ENCODE measurements around the gene DICER1. TPM values are rescaled to one million over a fixed set of nuclear protein-coding genes. Genes with fewer than 3 reads are reported as not detected.

DICER1 gene
- total RNA-seq, 1 donor from 2014 or later = 296 TPM

DNA sequence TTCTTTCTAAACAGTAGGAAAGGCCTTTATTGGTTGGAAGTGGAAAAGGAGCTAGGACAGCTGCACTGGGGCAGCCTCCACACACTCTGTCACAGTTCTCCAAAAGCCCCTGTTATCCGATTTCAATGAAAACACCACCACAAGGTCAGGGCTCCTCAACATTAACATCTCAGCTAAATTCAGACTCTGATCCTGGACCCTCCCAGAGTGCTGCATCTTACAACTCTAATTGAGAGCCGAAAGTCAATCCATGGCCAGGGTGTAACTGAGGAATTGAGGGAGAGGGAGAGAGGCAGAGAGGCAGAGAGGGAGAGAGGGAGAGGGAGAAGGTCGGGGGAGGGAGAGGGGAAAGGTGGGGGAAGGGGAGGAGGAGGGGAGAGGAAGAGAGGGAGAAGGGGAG, 32.1 kb downstream of the DICER1 start:
- DNase-seq = no peak

DNA sequence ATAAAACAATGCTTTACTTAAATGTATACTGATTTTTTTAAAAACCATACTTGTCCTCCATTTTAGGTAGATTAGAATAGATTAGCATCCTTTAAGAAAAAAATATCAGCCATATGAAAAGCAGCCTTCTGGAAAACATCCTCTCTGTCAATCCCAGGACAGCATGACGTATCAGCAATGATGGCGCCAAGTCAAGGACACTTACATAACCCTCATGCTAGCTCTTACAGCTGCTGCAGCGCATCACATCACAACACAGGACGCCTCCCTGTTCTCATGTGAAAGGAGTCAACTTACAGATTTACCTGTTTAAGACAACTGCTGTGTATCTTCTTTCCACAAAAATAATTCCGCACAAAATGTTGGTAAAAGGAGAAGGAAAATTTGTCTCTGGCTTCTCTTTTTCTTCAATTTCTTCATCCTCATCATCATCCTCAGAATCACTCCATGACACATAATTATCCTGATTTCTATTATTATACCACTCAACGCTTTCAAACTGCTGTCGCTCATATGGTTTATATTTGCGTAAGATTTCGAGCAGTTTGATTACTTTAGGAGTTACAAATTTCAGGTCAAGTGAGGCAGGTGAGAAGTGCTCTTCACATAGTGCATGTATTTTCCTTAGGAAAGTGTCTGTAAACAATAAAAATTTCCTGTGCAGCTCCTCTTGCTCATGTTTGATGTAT, 33.3 kb downstream of the DICER1 start:
- DNase-seq = no peak

DNA sequence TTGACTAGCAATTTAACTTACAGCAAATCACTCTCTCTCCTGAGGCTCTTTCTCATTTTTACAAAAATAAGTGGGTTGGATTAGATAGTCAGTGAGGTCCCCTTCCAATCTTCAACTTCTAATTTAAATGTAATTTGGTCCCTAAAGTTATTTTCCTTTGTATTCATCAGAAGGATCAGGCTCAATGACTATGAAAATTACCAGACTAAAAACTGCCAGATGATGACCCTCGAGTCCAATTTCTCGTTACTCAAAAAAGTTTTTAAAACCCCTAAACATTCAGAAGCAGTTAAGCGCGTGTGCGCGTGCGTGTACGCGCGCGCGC, 34.7 kb downstream of the DICER1 start:
- DNase-seq = no peak

DNA sequence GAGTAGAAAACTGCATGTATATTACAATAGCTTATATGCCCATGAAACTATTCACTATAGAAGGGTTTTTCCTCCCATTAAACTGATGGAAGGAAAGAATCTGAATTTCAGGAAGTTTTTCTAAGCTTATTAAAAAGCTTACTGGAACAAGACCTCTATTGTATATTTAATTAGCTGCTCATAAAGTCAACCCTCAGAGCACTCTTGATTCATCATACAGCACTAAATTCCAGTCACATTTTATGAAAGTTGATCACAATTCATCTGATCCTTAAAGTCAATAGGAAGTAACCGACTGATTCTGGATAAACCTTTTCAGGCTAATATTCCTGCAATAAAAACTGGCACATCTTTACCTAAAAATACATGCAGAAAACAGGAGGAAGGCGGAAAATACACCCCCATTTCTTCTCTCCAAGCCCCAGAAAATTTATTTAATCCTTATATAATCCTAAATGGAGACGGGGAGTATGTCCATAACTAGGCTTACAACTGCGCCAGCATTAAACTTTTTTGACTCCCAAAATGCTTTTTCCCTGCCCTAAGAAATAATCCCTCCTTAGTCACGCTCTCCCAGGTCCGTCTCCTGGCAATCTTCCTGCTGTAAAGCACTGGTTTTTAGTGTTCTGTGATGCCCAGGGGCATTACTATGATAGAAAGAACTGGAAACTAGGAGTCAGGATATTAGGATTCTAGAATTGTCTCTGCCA, 35.3 kb downstream of the DICER1 start:
- no peak for DNase-seq

DNA sequence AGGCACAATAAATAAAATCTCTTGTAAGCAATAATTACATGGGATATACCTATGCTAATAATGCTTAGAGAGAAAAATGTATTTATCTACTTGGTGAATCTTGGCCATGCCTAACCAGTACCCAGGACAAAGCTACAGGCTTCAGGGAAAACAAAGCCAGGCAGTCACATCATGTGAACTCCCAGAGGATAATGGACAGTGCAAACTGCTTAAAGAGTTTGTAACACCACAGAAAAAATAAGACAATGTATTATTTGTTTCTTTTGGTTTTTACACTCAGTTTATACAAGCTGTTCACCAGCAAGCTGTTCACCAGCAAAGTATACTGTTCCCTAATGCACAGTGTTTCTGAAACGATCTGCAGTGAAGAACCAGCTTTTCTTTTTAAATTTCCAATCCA, 38.0 kb downstream of the DICER1 start:
- DNase-seq = no peak

DNA sequence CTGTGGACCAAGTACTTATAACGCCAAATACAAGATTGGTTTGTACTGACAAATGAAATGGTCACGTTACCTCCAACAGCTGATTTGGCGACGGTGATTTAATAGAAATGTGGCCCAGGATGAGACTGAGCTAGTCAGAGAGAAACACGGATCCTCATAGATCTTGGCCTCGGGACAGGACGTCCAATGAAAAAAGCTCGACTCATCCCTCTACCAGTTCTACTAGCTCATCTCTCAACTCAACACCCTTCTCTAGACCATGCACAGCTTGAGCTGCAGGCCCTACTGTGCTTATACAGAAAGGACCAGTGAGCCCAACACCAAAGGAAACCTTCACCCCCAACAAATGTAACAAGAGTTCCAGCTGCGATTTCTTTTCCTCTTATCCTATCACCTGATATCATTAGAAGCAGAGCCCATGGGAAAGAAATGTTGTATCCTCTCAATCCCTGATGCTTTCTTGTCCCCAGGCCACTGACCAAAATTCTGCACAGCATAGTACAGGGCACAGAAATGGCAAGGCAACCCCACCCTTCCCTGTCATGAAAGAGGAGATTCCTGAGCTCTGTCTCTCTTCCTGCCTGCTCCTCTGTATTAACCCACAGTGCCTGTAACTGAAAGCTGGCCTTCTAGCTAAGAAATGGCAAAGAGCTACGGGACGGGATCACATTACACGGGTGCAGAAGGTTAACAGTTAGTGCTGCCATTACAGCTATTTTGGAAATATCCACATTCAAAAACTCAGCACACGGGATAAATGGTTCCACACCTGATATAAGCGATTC, 39.2 kb downstream of the DICER1 start:
- DNase-seq = no peak

DNA sequence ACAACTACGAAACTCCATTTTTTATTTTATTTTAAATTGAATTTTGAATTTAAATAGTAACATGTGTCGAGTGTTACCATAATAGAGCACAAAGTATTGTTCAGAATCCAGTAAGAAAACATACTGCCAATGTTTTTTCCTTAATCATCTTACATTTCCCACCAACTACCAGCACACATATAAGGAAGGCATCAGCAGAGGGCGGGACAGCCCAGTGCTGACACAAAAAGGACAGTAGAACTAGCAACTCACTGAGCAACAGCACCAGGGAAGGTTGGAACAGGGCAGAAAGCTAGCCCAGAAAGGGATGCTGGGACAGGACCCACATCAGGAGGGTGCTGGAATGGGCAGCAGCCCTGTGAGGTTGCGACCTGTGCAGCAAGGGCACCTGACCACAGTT, 43.9 kb downstream of the DICER1 start:
- no peak for DNase-seq

DNA sequence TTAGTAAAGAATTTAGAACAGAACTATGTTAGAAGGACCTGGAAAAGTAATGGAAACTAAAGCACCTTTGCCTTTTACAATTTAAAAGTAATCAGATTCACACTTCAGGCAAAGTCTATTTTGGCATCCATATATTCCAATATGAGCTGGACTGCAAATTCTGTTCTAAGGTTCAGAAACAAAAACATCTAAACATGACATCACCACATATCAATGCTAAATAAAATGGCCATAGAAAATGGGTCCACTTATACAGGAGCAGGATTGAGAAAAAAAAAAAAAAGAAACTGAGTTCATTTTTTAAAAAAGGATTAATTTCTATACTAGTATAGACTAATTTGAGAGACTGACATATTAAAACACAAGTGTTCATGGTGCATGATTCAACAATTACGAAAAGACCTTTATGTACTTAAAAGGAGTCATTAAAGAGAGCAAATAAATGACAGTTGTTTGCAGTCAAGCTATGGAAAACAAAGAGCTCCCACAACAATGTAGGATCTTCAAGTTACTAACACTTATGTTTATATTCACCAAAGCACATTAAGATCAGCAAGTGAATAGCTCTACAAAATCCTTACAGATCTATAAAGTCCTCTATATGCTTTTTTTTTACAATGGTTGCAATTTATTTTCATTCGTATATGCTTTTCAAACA, 45.7 kb downstream of the DICER1 start:
- no peak for DNase-seq

DNA sequence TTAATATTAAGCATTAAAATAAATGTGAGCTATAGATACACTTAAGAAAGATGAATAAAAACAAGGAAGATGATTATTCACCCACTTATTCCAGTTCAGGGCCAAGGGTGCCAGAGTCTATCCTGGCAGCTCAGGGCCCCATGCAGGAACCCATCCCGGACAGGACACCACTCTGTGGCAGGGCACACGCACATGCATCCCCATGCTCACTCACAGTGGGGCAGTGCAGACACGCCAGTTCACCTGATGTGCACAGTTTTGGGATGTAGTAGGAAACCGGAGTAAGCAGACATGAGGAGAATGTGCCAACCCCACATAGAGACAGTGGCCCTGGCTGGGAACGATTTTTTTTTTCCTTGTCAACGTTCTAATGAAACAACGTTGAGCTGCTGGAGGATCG, 47.2 kb downstream of the DICER1 start:
- DNase-seq = no peak

DNA sequence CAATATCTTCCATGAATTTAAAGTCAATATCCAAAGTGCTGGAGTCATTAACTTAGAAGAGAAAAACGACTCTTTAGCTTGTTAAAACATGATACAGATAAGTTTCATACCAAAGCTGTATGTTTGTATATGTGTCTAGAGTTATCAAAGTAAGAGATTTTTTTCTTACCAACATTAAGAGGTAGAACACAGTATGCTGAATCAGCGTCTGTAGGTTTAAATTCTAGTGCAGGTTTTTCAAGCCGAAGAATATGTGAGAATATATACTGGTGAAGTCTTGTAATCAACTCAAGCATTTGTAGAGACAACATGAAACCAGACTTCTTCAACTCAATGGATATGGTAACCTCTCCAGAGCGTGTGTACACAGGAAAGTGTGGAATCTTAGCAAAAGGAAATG, 49.6 kb downstream of the DICER1 start:
- DNase-seq = no peak

DNA sequence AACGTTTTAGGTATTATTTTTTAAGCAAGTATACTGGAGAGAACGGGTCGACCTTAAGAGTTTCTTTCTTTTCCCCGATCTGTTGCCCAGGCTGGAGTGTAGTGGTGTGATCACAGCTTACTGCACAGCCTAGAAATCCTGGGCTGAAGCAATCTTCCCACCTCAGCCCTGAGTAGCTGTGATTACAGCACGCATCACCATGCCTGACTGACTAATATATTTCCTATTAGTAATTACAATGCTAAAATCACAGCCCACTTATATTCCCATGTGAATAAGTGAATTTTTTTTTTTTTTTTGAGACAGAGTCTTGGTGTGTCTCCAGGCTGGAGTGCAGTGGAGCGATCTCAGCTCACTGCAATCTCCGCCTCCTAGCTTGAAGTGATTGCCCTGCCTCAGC, 50.4 kb downstream of the DICER1 start:
- DNase-seq = no peak

DNA sequence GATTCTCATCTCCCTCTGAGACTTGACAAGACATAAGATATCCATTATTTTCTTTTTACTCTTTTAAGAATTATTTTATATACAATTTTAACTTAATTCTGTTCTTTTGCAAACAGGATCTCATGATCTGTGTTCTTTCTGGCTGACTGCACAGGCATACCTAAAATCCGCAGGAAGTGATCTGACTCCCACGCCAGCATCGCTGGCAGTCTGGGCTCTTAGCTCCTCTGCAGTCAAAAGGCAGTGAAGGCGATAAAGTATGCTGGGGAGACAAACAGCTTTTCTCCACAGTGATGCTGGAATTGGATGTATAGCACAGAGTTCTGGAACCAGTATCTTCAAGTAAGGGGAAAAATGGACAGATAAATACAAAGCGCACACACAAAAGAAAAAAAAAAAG, 52.4 kb downstream of the DICER1 start:
- no peak for DNase-seq

DNA sequence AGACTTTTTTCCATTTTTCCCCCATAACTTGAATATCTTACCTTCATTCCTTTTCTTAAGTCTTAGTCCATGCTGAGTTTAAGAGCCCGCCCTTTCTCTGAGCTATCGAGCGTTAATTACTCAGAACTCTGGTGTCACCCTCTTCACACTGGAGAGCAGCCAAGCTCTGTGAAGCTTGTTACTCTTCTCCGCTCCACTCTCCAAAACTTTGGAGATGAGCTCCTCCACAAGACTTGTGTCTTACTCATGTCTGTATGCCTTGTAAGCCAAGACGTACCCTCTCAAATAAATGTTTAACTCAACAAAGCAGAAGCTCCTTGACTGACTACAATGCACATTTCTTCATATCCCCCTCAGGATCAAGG, 54.7 kb downstream of the DICER1 start:
- DNase-seq = no peak

DNA sequence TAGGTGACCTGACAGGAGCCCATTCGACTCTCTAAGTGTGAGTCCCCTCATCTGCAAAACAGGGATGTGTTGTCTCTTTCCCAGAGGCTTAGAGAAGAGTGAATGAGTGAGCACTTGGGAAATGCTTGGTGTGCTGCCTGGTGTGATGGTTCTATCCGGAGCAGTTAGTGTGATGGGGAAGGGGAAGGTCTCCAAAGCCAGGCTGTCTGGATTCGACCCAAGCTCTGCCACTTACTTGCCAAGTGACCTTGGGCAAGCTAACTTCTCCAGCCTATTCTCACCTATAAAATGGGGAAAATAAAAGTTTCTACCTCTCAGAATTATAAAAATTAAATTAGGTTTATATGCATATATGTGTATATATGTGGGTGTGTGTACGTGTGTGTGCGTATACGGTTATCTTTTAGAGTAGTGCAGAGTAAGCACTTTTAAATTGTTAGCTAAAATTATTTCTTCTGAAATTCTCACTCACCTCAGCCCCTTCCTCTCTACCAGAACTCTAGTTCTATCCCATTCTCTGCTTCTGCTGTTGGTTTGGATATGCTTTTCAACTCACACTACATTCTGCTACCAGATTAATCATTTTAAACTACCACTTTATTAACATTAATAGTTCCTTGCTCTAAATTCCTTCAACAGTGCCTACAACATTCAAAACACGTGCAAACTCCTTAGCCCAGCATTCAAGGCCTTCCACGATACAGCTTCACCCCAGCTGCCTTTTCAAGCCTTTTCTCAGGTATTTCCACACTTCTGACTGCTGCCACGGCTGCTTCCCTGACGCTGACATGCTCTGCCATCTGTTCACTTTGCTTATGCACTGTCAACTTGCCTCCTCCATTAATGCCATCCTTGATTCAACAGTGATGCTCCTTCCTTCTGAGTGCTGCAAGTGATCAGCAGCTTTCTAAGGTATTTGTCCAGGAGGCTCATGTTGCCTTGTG, 55.3 kb downstream of the DICER1 start:
- DNase-seq = no peak

DNA sequence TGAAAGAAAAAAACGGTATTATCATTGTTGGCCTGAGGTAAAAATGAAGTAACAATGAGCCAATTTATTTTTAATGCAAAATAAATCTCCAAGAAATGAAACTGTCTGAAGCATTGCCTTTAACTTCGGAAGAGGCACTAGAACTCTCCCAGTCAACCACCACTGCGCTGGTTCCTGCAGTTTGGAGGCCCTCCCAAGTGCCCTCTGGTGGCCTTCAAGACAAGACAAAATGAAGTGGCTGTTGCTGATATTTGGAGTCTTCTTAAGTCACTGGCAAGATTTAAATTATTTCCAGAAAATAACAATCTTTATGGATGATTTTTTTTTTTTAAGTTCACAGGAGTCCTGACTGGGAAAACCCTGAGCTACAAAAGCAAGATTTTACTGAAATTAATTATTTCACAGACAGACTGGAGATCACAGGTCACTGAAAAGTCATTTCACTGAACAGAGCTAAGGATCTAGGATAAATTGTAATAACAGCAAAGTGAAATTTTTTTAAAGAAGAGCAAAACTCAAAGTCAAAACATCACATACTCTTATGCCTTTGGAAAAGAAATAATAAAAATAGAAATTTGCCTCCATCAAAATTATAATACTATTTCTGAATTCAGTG, 58.2 kb downstream of the DICER1 start:
- no peak for DNase-seq

DNA sequence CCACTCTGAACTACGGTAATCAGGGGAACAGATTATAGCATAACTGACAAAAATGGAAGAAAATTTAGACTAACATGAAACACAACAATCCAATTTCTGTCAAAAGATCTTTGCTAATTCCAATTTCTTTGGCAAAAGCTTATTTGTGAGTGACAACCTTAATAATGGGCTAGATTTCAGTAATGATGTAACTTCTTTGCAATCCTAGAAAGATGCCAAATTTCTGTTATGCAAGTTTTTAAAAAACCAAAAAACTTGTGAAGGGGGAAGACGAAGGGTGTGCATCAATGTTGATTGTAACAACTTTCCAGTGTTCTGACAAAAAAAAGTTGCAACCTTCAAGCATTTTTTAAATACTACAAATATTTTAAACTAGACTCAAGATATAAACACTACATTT, 59.9 kb downstream of the DICER1 start:
- DNase-seq = no peak

DNA sequence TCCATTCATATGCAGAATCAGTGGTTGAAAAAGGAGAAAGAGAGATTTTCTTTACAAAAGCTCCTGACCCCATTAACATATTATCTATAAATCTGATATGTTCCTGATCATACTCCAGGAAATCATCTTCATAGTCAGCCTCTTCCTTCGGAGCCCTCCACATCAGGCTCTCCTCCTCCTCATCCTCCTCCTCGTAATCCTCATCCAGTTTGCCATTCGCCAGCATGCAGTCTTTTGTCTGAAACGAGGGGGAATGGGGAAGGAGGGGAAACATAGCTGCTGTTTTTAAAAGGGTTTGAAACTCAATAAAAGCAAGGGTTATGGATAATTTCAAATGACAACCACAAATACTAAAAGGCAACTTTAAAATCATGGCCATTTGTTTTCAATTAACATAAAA, 60.9 kb downstream of the DICER1 start:
- DNase-seq = no peak

DNA sequence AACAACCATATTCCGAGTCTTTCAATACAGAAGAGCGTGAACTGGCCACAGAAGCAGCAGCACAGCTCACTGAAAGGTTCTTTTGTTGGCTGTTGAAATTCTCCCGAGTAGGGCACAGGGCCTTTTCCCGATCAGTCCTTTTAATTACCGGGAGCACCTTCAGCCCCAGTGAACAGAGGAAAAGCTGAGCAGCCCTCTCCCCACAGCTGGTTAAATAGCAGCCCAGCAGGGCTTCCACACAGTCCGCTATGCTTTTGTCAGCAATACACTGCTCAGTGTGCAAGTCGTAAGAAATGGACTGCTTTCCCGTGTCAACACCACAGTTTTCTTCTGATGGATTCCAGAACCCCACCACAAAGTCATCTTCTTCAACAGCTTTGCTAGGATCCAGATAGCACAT, 61.3 kb downstream of the DICER1 start:
- DNase-seq = no peak

DNA sequence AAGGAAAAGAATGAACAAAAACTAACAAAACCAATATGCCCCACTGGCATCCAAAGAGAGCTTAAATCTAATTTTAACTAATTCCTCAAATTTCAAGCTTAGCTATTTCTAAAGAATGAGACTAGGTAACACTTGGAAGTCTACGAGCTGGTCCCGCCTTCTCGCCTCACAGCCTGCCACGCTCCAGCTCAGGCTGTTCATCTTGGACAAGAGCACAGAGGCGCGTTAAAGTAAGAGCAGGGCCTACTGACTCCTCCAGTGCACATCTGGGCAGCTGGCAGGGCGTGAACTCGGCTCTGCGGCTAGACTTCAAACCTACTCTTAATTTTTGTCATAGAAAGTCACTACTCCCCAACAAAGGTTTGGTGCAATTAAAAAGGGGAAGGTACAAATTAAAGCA, 64.6 kb downstream of the DICER1 start:
- DNase-seq = no peak

DNA sequence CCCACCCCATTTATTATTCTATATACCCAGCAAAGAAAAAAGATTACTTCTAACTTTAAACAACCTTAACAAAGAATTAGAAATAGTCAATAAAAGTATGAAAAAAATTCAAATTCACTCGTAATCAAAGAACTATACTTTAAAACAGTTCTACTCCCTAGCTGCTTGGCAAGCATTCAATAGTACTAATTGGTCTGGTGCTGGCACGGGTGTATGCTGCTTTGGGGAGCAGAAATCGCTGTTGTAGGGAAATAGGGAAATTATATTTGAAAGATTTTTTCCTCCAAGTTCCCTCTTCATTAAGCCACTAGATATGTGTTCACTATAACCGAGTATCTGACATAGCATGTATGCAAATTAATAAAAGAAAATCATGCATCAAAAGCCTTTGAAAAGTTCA, 65.7 kb downstream of the DICER1 start:
- no peak for DNase-seq

DNA sequence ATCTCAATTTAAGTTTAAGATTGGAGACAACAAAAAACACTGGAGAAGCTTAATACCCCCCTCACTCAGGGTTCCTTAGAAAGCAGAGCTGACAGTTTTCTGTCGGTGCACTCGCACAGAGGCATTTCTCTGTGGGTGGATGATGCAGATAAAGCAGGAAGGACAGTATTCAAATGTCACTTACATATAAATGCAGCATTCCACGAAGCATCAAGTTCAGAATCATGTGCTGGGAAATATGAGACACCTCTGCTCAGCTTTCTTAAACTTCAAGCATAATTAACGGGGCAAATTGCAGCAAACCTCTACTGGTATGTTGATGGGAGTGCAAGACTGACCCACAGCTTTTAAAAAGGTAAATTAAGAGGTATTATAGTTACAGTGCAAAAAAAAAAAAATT, 68.7 kb downstream of the DICER1 start:
- no peak for DNase-seq

DNA sequence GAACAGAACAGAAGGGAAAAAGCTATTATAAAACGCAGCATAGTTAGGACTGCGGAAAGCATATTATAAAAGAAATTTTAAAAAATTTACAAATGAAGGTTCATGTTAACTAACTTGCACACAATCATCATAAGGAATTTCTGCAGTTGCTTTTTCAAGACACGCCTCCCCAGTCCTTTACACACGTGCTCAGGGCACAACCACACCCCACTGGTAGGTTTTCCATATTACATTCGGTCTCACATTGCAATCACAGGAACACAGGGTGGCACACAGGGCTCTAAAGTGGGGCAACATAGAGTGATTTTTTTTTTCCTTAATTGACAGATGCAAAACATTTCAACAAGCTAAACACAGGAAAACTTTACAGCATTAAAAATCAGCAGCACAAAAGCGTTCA, 69.7 kb downstream of the DICER1 start:
- DNase-seq = no peak

Measured in occipital lobe (tissue), 2 donors.